Activated CD8-positive, alpha-beta memory T cell treated with anti-CD3 and anti-CD28 coated beads, Interleukin-2, amount 50 U/mL, for 1 hour (primary cell): ENCODE results near the gene RAMP1.

ENCODE experiments used
- DNase-seq: peaks from one replicate; pipeline ENCODE4 v3.0.0-alpha.2; 2020; ENCODE audit errors: extremely low read depth

Gene RAMP1

DNA sequence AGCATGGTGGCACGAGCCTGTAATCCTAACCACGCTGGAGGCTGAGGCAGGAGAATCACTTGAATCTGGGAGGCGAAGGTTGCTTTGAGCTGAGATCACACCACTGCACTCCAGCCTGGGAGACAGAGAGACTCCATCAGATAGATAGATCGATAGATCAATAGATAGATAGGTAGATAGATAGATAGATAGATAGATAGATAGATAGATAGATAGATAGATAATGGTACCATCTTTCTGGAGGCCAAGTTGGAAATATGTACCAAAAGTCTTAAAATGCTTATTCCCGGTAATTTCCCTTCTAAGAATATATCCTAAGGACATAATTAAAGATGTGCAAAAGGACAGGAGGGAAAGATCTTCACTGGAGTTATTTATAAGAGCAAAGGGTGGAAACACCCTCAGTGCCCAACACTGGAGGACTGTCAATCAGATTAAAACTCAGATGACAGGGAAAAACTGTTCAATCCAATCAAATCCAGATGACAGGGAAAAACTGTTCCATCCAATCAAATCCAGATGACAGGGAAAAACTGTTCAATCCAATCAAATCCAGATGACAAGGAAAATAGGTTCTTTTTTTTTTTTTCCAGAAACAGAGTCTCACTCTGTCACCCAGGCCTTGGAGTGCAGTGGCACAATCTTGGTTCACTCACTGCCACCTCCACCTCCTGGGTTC is 58.4 kb downstream of the RAMP1 start:
- no peak for DNase-seq

DNA sequence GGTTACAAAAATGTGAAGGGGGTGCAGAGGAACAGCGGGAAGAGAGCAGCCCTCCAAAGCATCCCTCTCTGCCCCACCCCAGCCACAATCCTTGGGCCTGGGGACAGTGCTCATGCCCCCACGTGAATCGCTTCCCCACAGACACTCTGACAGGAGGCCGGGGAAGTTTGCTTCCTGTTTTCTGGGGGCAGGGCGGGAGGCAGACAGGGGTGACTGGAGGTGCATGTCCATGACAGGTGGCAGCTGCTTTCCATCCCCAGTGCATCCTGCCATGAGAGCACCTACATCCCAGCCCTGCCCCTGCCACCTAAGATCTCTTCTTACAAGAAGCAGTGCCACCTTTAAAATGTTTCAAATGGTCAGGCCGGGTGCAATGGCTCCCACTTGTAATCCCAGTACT is 60.2 kb downstream of the RAMP1 start:
- DNase-seq, result no peak

DNA sequence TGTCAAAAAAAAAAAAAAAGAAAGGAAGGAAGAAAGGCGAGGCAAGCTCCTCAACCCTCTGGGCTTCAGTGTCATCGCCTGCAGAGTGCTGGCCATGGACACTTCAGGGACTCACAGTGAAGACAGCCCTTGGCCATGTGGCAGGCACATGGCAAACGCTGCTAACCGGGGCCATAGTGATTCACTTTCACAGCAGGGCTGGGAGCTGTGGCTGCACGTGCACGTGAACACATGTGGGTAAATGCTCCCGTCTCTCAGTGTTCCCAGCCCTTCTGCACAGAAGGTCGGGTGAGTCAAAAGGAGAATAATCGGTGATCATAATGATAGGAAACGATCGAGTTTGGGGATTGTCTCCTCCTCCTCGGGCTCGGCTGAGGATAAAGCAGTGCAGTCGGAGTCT is 61.2 kb downstream of the RAMP1 start:
- DNase-seq, result no peak

DNA sequence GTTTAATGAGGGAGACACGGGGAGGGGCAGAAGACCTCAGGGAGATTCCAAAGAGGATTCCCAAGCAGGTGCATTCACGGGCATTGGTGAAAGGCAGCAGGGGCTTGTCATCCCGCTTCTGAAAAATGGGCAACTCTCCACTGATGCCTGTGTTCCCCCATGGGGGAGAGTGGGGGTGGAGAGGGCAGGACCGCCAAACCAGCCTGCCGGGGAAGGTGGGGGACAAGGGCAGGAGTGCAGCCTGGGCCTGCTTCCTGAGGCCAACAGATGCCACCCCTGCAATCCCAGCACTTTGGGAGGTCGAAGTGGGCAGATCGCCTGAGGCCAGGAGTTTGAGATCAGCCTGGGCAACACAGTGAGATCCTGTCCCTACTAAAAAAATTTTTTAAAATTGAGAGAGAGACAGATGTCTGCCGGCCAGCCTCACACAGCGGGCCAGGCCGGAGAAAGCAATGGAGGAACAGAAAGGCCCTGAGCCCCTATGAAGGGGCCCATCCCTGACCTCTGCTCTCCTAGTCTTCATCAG is 62.6 kb downstream of the RAMP1 start:
- no peak for DNase-seq

- DNase-seq, result no peak
Observed at GRCh38 chr2:237922641-237923361, 63.4 kb downstream of the RAMP1 start.

GRCh38 chr2:237923481-237924163 is 64.2 kb downstream of the RAMP1 start:
- DNase-seq, result no peak

DNA sequence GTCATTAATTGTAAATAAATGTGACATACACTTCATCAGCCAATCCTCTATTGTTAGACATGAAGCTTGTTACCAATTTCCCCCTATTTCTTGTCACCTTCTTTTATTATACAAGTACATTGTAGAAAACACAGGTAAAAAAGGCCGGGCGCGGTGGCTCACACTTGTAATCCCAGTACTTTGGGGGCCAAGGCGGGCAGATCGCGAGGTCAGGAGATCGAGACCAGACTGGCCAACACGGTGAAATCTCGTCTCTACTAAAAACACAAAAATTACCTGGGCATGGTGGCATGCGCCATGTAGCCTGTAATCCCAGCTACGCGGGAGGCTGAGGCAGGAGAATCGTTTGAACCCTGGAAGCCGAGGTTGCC is 64.7 kb downstream of the RAMP1 start:
- DNase-seq, result no peak

DNA sequence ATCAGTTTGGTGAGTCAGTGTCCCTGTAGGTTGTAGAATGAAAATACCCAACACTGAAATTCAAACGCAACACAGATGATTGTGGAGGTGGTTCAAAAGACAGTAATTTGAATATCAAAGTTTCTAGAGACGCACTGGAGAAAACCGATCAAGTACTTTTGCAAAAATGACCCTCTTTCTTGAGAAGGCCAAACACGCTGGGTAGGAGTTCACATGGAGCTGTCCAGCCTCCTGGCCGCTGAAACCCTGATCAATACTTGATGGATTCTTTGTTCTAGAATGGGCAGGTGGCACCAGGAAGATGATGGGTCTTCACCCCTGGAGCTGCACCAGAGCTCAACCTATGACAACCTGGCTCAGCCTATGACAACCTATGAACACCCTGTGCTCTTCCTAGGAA is 67.7 kb downstream of the RAMP1 start:
- DNase-seq, result no peak

- DNase-seq, result no peak
Observed at GRCh38 chr2:237927986-237928385, 68.6 kb downstream of the RAMP1 start.

DNA sequence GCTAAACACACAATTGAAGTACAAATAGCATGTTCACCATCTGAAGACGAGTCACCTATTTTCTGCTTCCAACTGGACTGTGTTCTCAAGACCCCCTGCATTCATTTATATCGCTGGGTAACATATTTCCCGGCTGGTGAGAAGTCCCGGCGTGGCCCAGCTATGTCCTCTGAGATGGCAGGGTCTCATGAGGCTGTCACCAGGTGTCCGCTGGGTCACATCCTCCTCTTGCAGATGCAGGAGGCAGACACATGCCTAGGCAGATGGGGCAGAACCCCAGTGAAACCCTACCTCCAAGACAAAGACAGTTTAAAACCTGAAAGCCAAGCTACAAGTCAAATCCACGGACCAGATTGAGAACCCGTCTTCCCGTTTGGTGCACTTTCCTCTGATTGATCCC is 70.6 kb downstream of the RAMP1 start:
- no peak for DNase-seq

- no peak for DNase-seq
Observed at GRCh38 chr2:237931205-237931721, 71.8 kb downstream of the RAMP1 start.

DNA sequence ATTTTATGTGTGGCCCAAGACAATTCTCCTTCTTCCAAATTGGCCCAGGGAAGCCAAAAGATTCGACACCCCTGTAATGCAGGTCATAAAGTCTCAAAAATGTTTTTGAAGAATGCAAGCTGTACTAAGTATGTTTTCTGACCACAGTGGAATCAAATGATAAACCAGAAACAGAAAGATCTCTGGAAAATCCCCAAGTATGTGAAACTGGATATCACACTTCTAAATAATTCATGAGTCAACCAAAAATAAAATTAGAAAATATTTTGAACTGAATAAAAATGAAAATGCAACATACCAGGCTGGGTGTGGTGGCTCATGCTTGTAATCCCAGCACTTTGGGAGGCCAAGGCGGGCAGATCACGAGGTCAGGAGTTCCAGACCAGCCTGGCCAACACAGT is 73.3 kb downstream of the RAMP1 start:
- DNase-seq, result no peak

GRCh38 chr2:237934186-237934585 is 74.8 kb downstream of the RAMP1 start:
- no peak for DNase-seq

DNA sequence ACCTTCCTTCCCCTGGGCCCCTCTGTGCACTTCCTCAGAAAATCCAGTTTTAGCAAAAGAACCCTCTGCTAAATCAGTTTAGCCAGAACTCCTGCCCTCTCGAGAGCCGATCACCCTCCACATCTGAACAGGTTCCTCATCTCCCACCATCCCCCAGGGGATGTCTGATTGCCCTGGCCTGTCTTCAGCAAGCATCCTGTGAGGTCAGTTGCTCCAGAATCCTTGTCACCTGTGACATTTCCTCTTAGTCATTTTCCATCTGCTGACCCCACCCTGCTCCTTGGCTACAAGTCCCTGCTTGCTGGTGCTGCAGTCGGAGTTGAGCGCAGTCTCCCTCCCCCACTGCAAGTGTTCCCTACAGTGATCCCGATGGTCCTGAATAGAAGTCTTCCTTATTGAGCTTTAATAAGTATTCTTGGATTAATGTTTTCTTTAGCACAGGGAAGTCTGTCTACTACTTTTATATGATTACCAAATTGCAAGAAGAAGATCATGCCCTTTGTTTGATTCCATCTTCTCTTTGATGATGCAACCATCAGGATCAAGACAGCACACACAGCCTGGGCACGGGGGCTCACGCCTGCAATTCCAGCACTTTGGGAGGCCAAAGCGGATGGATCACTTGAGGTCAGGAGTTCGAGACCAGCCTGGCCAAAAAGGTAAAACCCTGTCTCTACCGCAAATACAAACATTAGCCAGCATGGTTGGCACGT is 76.5 kb downstream of the RAMP1 start:
- no peak for DNase-seq

DNA sequence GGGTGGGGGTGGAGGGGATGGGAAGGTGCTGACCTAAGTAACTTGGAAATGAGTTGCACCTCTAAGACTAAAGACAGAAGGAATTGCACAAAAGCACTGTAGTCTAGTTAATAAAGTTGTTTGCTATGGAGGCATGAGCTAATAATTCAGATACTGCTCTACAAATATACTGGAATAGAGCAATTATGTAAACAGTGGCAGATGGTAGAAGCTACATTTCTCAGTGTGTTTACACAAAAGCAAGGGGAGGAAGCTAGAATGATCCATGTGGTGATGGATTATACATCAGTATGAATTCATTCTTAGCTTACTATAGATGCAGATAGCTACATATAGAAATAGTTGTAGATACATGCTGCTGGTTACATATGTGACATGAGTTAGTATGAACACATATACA is 79.8 kb downstream of the RAMP1 start:
- DNase-seq, result no peak

DNA sequence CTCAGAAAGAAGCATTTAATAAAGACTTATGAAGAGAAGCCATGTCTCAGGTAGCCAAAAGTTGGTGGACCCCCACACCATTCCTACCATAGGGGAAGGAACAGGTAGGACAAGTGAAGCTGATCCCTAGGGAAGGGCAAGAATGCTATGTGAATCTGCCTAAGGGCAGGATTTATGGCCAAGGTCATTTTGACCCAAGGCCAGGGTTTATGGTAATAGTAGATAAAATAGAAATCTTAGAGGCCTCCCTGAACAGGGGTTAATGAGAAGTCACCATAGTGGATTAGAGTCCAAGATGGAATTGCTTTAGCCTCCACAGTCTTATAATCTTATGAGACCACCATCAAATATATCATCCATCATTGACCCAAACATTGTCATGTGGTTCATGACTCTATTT is 81.4 kb downstream of the RAMP1 start:
- no peak for DNase-seq

DNA sequence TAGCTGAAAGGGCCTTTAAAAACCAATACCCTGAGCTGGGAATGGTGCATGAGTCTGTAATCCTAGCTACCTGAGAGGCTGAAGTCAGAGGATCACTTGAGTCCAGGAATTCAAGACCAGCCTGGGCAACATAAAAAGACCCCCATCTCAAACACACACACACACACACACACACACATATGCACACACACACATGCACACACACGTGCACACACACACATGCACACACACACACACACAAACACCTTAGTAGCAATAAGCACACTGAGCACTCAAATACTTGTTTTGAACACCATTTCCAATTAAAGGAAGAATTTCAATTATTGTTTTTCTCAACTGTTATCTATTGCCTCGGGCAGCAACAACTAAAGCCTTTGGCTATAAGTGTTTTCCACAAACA is 81.8 kb downstream of the RAMP1 start:
- no peak for DNase-seq

DNA sequence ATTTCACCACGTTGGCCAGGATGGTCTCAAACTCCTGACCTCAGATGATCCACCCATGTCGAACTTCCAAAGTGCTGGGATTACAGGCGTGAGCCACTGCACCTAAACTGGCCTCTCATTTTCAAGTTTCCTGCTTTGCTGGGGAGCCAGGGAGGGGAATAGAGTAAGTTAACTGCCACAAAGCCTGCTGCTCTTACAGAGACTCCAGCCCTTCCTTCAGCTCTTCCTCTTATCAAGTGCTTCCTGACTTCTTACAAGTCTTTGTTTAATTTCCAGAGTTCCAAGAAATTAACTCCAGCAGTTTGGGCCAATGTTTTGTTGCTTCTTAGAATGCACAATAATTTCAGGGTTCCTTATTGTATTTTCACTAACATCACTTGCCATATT is 83.1 kb downstream of the RAMP1 start:
- DNase-seq, result no peak

DNA sequence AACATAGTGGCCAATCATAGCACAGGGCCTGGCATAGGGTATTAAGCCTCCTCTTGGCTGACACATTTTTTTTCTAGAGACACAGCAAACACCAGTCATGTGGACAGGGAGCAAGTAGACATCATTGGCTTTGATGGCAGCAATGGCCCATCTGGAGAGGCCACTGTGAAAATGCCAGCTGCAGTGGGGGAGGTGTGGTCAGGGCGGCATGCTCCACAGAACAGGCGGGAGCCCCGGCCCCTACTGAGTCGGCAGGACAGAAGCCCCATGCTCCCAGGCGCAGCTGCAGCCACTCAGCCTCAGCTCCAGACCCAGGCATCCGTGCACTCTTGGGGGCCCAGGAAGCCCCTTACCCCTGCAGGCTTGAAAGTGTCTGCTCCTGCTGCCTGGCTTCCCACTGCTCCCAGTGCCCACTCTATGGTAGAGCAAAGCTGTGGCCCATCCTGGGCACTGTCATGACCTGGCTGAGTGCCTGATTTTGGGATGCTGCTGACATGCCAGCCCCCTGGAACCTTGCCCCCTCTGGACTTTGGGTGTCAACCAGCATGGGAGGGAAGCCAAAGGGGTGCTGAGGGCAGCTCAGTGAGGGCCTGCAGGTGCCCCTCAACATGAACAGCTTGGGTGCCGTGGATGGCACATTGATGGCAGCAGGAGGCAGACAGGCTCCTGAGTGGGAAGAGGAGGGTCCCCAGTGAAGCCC is 84.1 kb downstream of the RAMP1 start:
- no peak for DNase-seq

GRCh38 chr2:237944302-237944701 is 84.9 kb downstream of the RAMP1 start:
- no peak for DNase-seq

DNA sequence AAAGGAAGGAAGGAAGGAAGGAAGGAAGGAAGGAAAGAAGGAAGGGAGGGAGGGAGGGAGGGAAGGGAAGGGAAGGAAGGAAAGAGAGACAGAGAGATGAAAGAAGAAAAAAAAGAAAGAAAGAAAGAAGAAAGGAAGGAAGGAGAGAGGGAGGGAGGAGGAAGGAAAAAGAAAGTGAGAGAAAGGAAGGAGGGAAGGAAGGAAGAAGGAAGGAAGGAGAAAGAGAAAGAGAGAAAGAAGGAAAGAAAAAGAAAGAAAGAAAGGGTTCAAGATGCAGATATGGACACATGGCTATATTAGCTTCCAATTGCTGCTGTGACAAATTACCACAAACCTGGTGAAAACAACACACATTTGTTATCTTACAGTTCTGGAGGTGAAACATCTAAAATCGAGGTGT is 87.0 kb downstream of the RAMP1 start:
- DNase-seq, result no peak
